Measurements from ENCODE around the gene WDR47.
"Not testable (repeated sequence)": the region's sequence is repeated elsewhere in the genome, so short reads cannot be mapped to it uniquely, and the experiment has no call there.

The WDR47 gene

GRCh38 chr1:109067883-109068282 lies 26.0 kb upstream of the WDR47 start:
- no peak for TF ChIP-seq CTCF (IDR thresholded peaks at IDR 0.05; ENCODE audit: low read depth, low read length)
- no peak overlapping the region for H3K4me3 ChIP-seq (ENCODE audit: low read depth, low read length)

GRCh38 chr1:109065137-109065536 lies 23.2 kb upstream of the WDR47 start:
- TF ChIP-seq CTCF (IDR thresholded peaks at IDR 0.05; ENCODE audit: low read depth, low read length): no peak
- H3K4me3 ChIP-seq (ENCODE audit: low read depth, low read length): no peak overlapping the region

GRCh38 chr1:109061183-109061582 lies 19.3 kb upstream of the WDR47 start:
- H3K4me3 ChIP-seq (ENCODE audit: low read depth, low read length): no peak overlapping the region
- TF ChIP-seq CTCF (IDR thresholded peaks at IDR 0.05; ENCODE audit: low read depth, low read length): no peak

GRCh38 chr1:109060707-109061106 lies 18.8 kb upstream of the WDR47 start:
- H3K4me3 ChIP-seq (ENCODE audit: low read depth, low read length): no peak overlapping the region
- no peak for TF ChIP-seq CTCF (IDR thresholded peaks at IDR 0.05; ENCODE audit: low read depth, low read length)

- no peak overlapping the region for H3K4me3 ChIP-seq (ENCODE audit: low read depth, low read length)
- no peak for TF ChIP-seq CTCF (IDR thresholded peaks at IDR 0.05; ENCODE audit: low read depth, low read length)
Measured at GRCh38 chr1:109059026-109059425, 17.1 kb upstream of the WDR47 start.

- H3K4me3 ChIP-seq (ENCODE audit: low read depth, low read length): no peak overlapping the region
- no peak for TF ChIP-seq CTCF (IDR thresholded peaks at IDR 0.05; ENCODE audit: low read depth, low read length)
Measured at GRCh38 chr1:109056064-109056463, 14.2 kb upstream of the WDR47 start.

- H3K4me3 ChIP-seq (ENCODE audit: low read depth, low read length): not testable (repeated sequence)
Measured at GRCh38 chr1:109052145-109052544, 10.2 kb upstream of the WDR47 start.

GRCh38 chr1:109050228-109050995 lies 8.5 kb upstream of the WDR47 start:
- H3K4me3 ChIP-seq (ENCODE audit: low read depth, low read length): no peak overlapping the region
- TF ChIP-seq CTCF (IDR thresholded peaks at IDR 0.05; ENCODE audit: low read depth, low read length): no peak
